ENCODE data around the gene WDR36. TPM values are rescaled to one million over a fixed set of nuclear protein-coding genes. Genes with fewer than 3 reads are reported as not detected.

The WDR36 gene
- total and polyA plus RNA-seq, 9 of the 15 experiments (the other 6 are each of a cell fraction or from before 2014, with no cell fraction given): 25.7 to 68.0 (median 41.5) TPM

- TF ChIP-seq IRF2 (CRISPR knock-in tag; IDR thresholded peaks at IDR 0.05): 0 out of 2 replicates have a peak, but pooled peaks have one; percentile 78
- no peak for TF ChIP-seq HMBOX1 (IDR thresholded peaks at IDR 0.05)
- peak; percentile 91 for TF ChIP-seq FOXK2 (conservative IDR thresholded peaks at IDR 0.05 in 1 of 2, IDR thresholded peaks at IDR 0.05 in 1 of 2; ENCODE audit: low read depth in 2 of 2)
- TF ChIP-seq EP400 (IDR thresholded peaks at IDR 0.05): peak; percentile 97
- peak; percentile 47 for TF ChIP-seq USF2 (CRISPR knock-in tag; IDR thresholded peaks at IDR 0.05)
- no peak for TF ChIP-seq JUNB (CRISPR knock-in tag; conservative IDR thresholded peaks at IDR 0.05)
- TF ChIP-seq CGGBP1 (CRISPR knock-in tag; IDR thresholded peaks at IDR 0.05): no peak
- peak; percentile 24; the same call in 1 of the 2 replicates for TF ChIP-seq MTF1 (CRISPR knock-in tag; IDR thresholded peaks at IDR 0.05; ENCODE audit: borderline replicate concordance)
- TF ChIP-seq BCOR (IDR thresholded peaks at IDR 0.05): no peak
- peak; percentile 41; the same call in 1 of the 2 replicates for TF ChIP-seq DEAF1 (CRISPR knock-in tag; IDR thresholded peaks at IDR 0.05)
- peak; percentile 99 for TF ChIP-seq NKRF (IDR thresholded peaks at IDR 0.05; ENCODE audit: borderline replicate concordance)
- TF ChIP-seq HDAC1 (IDR thresholded peaks at IDR 0.05): peak; percentile 9 to 99; a peak in 2 of 4 replicates
- peak; percentile 89 for TF ChIP-seq MTA1 (IDR thresholded peaks at IDR 0.05; ENCODE audit: borderline replicate concordance)
- no peak for TF ChIP-seq PATZ1 (CRISPR knock-in tag; IDR thresholded peaks at IDR 0.05; ENCODE audit: borderline replicate concordance)
- peak; percentile 43; the same call in 1 of the 2 replicates for TF ChIP-seq ATF1 (CRISPR knock-in tag; IDR thresholded peaks at IDR 0.05)
- TF ChIP-seq ATF1 (tag; IDR thresholded peaks at IDR 0.05): peak; percentile 94
- no peak for TF ChIP-seq MEF2A (IDR thresholded peaks at IDR 0.05; ENCODE audit: control insufficient read depth, low read depth, low read length)
- TF ChIP-seq XRCC4 (IDR thresholded peaks at IDR 0.05; ENCODE audit: extremely low read depth, insufficient read depth, insufficient read length): no peak
- TF ChIP-seq KAT2B (IDR thresholded peaks at IDR 0.05; ENCODE audit: low read depth, low read length): no peak
- TF ChIP-seq FIP1L1 (IDR thresholded peaks at IDR 0.05; ENCODE audit: low read depth, low read length, poor library complexity, severe bottlenecking): no peak
These were observed at the start of gene WDR36 (continued) for GRCh38 chr5:111092062-111092853.
